Pons (tissue), 1 donor: Measurements from ENCODE around the gene PPARA.

ENCODE experiments used
- DNase-seq: peaks from one replicate; pipeline ENCODE4 v3.0.0-alpha.2; 2016; ENCODE audit warnings: low spot score

PPARA gene

GRCh38 chr22:46275455-46276122 lies 125.3 kb downstream of the PPARA start:
- DNase-seq, result no peak

GRCh38 chr22:46276563-46276962 lies 126.2 kb downstream of the PPARA start:
- DNase-seq, result no peak

- no peak for DNase-seq
These were observed 128.6 kb downstream of the PPARA start for GRCh38 chr22:46278656-46279645.

GRCh38 chr22:46280063-46280817 lies 129.9 kb downstream of the PPARA start:
- no peak for DNase-seq

GRCh38 chr22:46280999-46281623 lies 130.8 kb downstream of the PPARA start:
- peak; percentile 88 for DNase-seq

GRCh38 chr22:46281866-46282678 lies 131.7 kb downstream of the PPARA start:
- no peak for DNase-seq

GRCh38 chr22:46286006-46286405 lies 135.7 kb downstream of the PPARA start:
- DNase-seq, result no peak

- DNase-seq, result no peak
These were observed 136.9 kb downstream of the PPARA start for GRCh38 chr22:46286941-46287872.

- no peak for DNase-seq
These were observed 137.8 kb downstream of the PPARA start for GRCh38 chr22:46287873-46288751.

GRCh38 chr22:46288846-46289243 lies 138.5 kb downstream of the PPARA start:
- DNase-seq, result no peak

- DNase-seq, result no peak
These were observed 139.0 kb downstream of the PPARA start for GRCh38 chr22:46289244-46289891.

GRCh38 chr22:46290121-46290842 lies 140.0 kb downstream of the PPARA start:
- no peak for DNase-seq

GRCh38 chr22:46290843-46291785 lies 140.8 kb downstream of the PPARA start:
- no peak for DNase-seq

- no peak for DNase-seq
These were observed 141.8 kb downstream of the PPARA start for GRCh38 chr22:46292173-46292572.

- no peak for DNase-seq
These were observed 142.4 kb downstream of the PPARA start for GRCh38 chr22:46292732-46293131.
